Measurements from ENCODE around the gene NOTO. TPM values are rescaled to one million over a fixed set of nuclear protein-coding genes. Genes with fewer than 3 reads are reported as not detected.

The NOTO gene
- total and polyA plus RNA-seq, 3 experiments from 2014 or later = not detected

DNA sequence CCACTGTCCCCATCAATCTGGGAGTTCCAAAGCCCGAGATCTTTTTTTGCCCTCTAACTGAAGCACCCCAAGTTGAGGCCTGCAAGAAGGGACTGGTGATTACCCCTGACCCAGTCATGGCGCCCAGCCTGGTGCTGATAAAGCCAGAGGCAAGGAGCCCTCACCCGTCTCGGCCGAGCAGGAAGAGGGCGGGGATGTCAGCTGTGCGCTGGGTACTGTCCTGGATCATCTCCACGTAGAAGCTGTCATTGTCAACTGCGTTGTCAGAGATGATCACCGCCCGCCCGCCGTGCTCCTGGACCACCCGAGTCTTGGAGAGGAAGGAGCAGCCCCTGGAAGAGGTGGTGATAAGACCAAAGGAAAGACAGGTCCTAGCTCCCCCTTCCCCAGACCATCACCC lies 26.3 kb downstream of the NOTO start:
- ChIA-PET CTCF (interaction anchor here (0.9 to 3.6 kb wide), 4 partner anchors 11 to 61 kb away, joined by 3 to 23 read pairs (median 4); no protein-coding TSS in a partner anchor), POLR2A (no interaction called here)
- Histone ChIP-seq H3K4me1 (ENCODE audit: insufficient read depth, low read length) (peaks cover 6% of the 10 kb centered on the region), H3K36me3 (ENCODE audit: insufficient read depth, low read length) (no peaks in the 10 kb centered on the region), H3K9me3 (ENCODE audit: low read length) (no peaks in the 10 kb centered on the region), H3K27me3 (ENCODE audit: insufficient read depth, low read length, poor library complexity, severe bottlenecking) (no peaks in the 10 kb centered on the region), H3K4me3 (ENCODE audit: low read length) (no peak overlapping the region), H3K27ac (ENCODE audit: low read depth, low read length) (no peak overlapping the region)
- no peaks in the 10 kb centered on the region for H3K27me3 Mint-ChIP-seq
- H3K27ac Mint-ChIP-seq = no peak overlapping the region
- peaks cover 0 to 46% (median 0%) of the 10 kb centered on the region in 3 donors for H3K36me3 Mint-ChIP-seq
- H3K4me1 Mint-ChIP-seq = peaks cover 6 to 9% (median 7%) of the 10 kb centered on the region in 3 donors
- DNase-seq = no peak
- no peaks in the 10 kb centered on the region for H3K9me3 Mint-ChIP-seq
- no peak overlapping the region for H3K4me3 Mint-ChIP-seq

DNA sequence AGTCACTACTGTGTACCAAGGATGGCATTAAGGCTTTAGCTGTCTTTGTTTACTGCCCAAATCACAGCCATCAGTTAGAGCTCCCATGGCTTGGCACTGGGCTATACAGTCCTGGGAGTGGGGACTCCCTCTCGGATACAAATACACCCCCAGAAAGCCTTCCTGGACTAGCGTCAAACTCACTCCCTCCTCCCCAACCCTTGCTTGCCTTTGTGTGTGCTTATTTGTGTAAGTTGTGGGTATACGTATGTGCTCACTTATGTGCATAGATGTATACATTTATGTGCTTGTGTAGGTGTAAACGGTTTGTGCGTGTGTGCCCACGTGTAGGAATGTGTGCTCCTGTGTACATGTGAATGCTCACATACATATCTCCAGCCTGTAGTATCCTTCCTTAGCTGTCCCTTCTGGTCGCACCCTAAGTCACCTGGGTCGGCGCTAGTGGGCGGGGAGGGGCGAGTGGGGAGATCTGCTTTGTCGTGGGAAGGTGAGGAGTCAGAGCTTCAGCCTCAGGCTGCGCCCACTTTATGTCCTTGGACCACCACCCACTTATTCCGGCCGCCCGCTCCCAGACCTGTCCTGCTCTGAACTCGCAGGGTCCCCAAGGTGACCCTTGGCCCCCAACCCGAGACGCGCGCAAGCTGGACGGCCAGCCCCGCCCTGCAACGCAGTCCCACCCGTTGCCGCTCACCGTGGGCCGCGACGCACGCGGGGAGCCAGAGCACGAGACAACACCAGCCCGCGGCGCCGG lies 30.2 kb downstream of the NOTO start:
- peaks cover 0 to 37% (median 0%) of the 10 kb centered on the region in 3 donors for H3K36me3 Mint-ChIP-seq
- H3K27ac Mint-ChIP-seq = peak overlapping the region in 7 of 8 donors; percentile 35 to 94 (median 74)
- peaks cover 26% of the 10 kb centered on the region for H3K4me1 ChIP-seq (ENCODE audit: insufficient read depth, low read length)
- ChIA-PET CTCF (interaction anchor here (1.0 to 8.1 kb wide), 7 partner anchors 9 to 946 kb away, joined by 3 to 54 read pairs (median 5); partner anchors contain the start of genes EGR4 and MOB1A), POLR2A (interaction anchor here (1.1 to 3.2 kb wide), 7 partner anchors 15 to 162 kb away, joined by 3 to 25 read pairs (median 10); partner anchors contain the start of genes ALMS1, EGR4, FBXO41 and SFXN5)
- peaks cover 31 to 38% (median 37%) of the 10 kb centered on the region in 3 donors for H3K4me1 Mint-ChIP-seq
- H3K4me3 ChIP-seq (ENCODE audit: low read length) = peak overlapping the region; percentile 88
- H3K9me3 ChIP-seq (ENCODE audit: low read length) = no peaks in the 10 kb centered on the region
- no peaks in the 10 kb centered on the region for H3K9me3 Mint-ChIP-seq
- H3K27me3 Mint-ChIP-seq = no peaks in the 10 kb centered on the region
- peak overlapping the region; percentile 93 for H3K27ac ChIP-seq (ENCODE audit: low read depth, low read length)
- no peaks in the 10 kb centered on the region for H3K27me3 ChIP-seq (ENCODE audit: insufficient read depth, low read length, poor library complexity, severe bottlenecking)
- H3K4me3 Mint-ChIP-seq = peak overlapping the region; percentile 95 to 99 (median 98)
- no peaks in the 10 kb centered on the region for H3K36me3 ChIP-seq (ENCODE audit: insufficient read depth, low read length)
- peak in 1 of 5 donors; percentile 9 for DNase-seq

DNA sequence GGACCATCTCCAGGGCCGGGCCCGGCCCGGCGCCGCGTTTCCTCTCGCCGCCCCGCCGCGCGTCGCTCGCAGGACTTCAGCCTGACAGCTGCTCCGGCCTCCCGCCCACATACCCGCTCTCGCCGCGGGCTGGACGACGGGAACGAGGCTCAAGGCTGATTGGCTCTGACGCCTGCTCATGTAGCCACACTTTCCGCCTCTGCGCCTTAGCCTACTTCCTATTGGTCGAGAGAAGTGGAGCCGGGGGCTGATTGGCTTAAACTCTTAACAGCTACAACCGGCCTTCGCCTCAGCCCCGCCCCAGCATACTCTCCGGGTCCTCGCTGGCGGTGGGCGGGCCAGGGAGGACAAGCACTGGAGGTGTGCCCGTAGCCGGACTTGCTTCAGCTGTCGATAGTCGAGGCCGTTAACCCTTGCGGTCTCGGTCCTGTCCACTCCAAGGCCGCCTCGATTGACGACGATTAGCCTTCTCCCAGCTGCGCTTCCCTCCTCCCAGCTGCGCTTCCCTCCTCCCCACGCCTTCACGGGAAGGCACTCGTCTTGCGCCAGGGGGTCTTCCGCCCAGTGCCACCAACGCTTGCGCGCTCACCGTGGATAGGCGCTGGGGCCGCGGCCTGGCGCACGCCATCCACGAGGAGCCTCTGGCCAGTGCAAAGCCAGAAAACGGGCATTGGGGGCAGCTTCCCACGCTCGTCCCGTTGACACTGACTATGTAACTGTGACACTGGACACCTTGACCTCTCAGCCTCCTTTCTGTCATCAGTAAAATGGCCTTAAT lies 31.0 kb downstream of the NOTO start, which contains the start of gene PRADC1:
Gene PRADC1 (minus strand): TSS at position 86 of the 778 bp plus-strand sequence. CDS start 79 bp downstream, at position 7.
- Mint-ChIP-seq H3K4me1 (peaks cover 33 to 42% (median 41%) of the 10 kb centered on the region in 3 donors), H3K27ac (peak within 1 kb of the TSS; percentile 81 to 98 (median 94)), H3K27me3 (no peaks in the 10 kb centered on the region), H3K36me3 (peaks cover 0 to 39% (median 0%) of the 10 kb centered on the region in 3 donors), H3K9me3 (no peaks in the 10 kb centered on the region), H3K4me3 (peak within 1 kb of the TSS; percentile 95 to 99 (median 98))
- CTCF ChIA-PET = interaction anchor here (1.0 to 8.1 kb wide), 7 partner anchors 9 to 945 kb away, joined by 3 to 54 read pairs (median 5); partner anchors contain the start of genes EGR4 and MOB1A
- H3K4me1 ChIP-seq (ENCODE audit: insufficient read depth, low read length) = peaks cover 26% of the 10 kb centered on the region
- no peaks in the 10 kb centered on the region for H3K9me3 ChIP-seq (ENCODE audit: low read length)
- no peaks in the 10 kb centered on the region for H3K27me3 ChIP-seq (ENCODE audit: insufficient read depth, low read length, poor library complexity, severe bottlenecking)
- H3K27ac ChIP-seq (ENCODE audit: low read depth, low read length) = peak within 1 kb of the TSS; percentile 93
- H3K36me3 ChIP-seq (ENCODE audit: insufficient read depth, low read length) = no peaks in the 10 kb centered on the region
- DNase-seq = peak; percentile 90 to 97 (median 93)
- POLR2A ChIA-PET = interaction anchor here (0.7 to 3.2 kb wide), 12 partner anchors 9 to 163 kb away, joined by 3 to 25 read pairs (median 6); partner anchors contain the start of genes ALMS1, EGR4, FBXO41 and SFXN5
- H3K4me3 ChIP-seq (ENCODE audit: low read length) = peak within 1 kb of the TSS; percentile 88

DNA sequence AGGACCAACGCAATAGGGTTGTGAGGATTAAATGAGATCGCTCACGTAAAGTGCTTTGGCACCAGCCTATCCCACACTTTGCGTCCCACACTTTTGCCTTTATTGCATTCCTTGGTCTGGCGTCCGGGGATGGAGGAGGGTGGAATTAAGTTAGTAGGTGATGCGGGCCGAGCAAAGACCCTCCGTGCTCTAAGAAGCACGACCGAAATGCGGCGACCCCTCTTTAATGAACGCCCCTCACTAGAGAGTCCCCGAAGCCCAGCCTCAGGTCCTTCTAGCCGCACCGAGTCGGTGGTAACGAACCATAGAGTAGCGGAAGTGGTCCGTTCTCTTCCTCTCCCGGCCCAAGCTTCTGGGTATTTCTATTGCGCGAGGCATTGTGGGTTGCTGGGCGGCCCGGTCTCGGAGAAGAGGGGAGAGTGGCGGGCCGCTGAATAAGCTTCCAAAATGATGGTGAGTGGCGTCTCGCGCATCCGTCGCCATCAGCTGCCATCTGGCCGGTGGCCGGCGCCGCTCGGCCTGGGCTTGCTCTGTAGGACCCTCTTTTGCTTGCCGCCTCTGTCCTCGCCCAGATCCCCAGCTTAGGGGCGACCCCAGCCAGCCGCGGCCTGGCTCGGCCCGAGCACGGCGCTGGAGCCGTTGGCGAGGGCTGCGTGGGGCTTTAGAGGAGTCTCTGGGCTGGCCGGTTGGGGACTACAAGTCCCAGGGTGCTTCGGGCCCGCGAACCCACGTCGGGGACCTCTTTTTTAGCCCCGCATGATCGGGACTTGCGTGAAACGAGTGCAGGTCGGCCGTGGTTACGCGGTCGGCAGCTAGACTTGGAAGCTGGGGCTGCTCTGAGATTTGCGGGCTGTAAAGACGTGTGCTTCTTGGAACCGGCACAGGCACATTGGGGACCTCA lies 31.8 kb downstream of the NOTO start, which contains the start of gene CCT7:
Gene CCT7 (plus strand): TSS at position 377 of the 901 bp plus-strand sequence. CDS start 71 bp downstream, at position 448.
- CTCF ChIA-PET = interaction anchor here (0.9 to 8.1 kb wide), 9 partner anchors 10 to 57 kb away, joined by 3 to 54 read pairs (median 4); partner anchors contain the start of genes EGR4 and FBXO41
- H3K4me1 Mint-ChIP-seq = peaks cover 39 to 50% (median 49%) of the 10 kb centered on the region in 3 donors
- peak; percentile 78 to 92 (median 87) for DNase-seq
- H3K27ac ChIP-seq (ENCODE audit: low read depth, low read length) = peak within 1 kb of the TSS; percentile 93
- POLR2A ChIA-PET = interaction anchor here (0.7 to 3.2 kb wide), 12 partner anchors 8 to 1724 kb away, joined by 3 to 25 read pairs (median 5); partner anchors contain the start of genes ALMS1, EGR4, FBXO41 and SFXN5
- H3K36me3 Mint-ChIP-seq = peaks cover 0 to 41% (median 0%) of the 10 kb centered on the region in 3 donors
- H3K27ac Mint-ChIP-seq = peak within 1 kb of the TSS; percentile 81 to 98 (median 94)
- H3K36me3 ChIP-seq (ENCODE audit: insufficient read depth, low read length) = peaks cover 1% of the 10 kb centered on the region
- H3K4me3 ChIP-seq (ENCODE audit: low read length) = peak within 1 kb of the TSS; percentile 88
- H3K4me1 ChIP-seq (ENCODE audit: insufficient read depth, low read length) = peaks cover 28% of the 10 kb centered on the region
- no peaks in the 10 kb centered on the region for H3K27me3 ChIP-seq (ENCODE audit: insufficient read depth, low read length, poor library complexity, severe bottlenecking)
- no peaks in the 10 kb centered on the region for H3K9me3 Mint-ChIP-seq
- no peaks in the 10 kb centered on the region for H3K9me3 ChIP-seq (ENCODE audit: low read length)
- no peaks in the 10 kb centered on the region for H3K27me3 Mint-ChIP-seq
- H3K4me3 Mint-ChIP-seq = peak within 1 kb of the TSS; percentile 95 to 99 (median 98)

DNA sequence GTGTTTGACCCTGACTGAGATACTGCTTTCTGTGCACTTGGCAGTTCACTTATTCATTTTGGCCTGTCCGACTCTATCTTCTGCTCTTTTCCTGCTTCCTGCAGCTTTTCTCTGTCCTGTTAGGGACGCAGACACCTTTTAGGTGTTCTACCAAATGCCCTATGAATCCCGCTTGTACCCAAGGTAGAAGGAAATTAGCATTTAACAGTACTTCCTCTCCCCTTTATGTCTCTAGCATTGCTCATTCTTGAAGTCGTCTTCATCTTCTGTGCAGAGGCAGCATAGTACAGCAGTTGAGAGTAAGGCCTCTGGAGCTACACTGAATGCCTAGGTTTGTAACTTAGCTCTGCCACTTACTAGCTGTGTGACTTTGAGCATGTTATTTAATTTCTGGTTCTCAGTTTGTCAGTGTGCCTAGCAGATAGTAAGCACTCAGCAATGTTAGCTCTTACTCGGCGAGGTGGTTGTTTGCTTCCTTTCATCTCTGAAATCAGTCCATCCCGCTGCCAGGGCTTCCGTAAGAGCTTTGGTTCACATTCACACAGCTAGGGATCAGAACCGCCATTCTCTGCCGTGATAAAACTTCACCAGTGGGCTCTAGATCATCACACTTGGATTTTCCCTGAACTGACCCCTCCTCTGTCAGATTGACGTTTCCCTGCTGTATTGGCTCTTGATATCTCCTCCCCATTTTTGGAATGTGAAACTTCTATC lies 33.1 kb downstream of the NOTO start:
- ChIA-PET CTCF (interaction anchor here (0.8 to 8.1 kb wide), 7 partner anchors 16 to 58 kb away, joined by 3 to 54 read pairs (median 5); partner anchors contain the start of genes EGR4 and FBXO41), POLR2A (interaction anchor here (2.0 to 3.2 kb wide), 3 partner anchors 22 to 150 kb away, joined by 10 to 25 read pairs (median 12); partner anchors contain the start of genes ALMS1, EGR4 and SMYD5)
- Mint-ChIP-seq H3K4me3 (peak overlapping the region; percentile 95 to 99 (median 98)), H3K9me3 (no peaks in the 10 kb centered on the region), H3K27ac (peak overlapping the region; percentile 81 to 98 (median 94)), H3K36me3 (peaks cover 0 to 45% (median 0%) of the 10 kb centered on the region in 3 donors), H3K27me3 (no peaks in the 10 kb centered on the region), H3K4me1 (peaks cover 41 to 57% (median 53%) of the 10 kb centered on the region in 3 donors)
- Histone ChIP-seq H3K4me3 (ENCODE audit: low read length) (peak overlapping the region; percentile 88), H3K9me3 (ENCODE audit: low read length) (no peaks in the 10 kb centered on the region), H3K27ac (ENCODE audit: low read depth, low read length) (peak overlapping the region; percentile 93), H3K36me3 (ENCODE audit: insufficient read depth, low read length) (peaks cover 12% of the 10 kb centered on the region), H3K27me3 (ENCODE audit: insufficient read depth, low read length, poor library complexity, severe bottlenecking) (no peaks in the 10 kb centered on the region), H3K4me1 (ENCODE audit: insufficient read depth, low read length) (peaks cover 31% of the 10 kb centered on the region)
- peak in 1 of 5 donors; percentile 18 for DNase-seq

DNA sequence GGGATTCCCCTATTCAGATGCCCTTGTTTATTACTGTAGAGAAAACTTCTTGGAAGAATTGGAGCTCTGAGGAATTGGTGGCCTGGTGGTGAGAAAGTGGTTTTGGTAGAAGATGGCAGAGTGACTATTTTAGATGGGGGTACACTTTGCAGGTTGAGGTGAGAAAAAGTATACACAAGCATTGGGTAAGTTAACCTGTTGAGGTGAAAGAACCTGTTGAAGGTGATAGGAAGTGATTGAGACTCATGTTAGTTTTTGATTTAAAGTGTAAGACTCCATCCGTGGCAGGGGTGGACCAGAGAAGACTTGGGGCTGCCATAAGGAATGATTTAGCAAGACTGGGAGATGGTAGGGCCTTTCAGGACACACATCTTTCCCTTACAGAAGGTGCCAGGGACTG lies 34.8 kb downstream of the NOTO start:
- peaks cover 0 to 58% (median 2%) of the 10 kb centered on the region in 3 donors for H3K36me3 Mint-ChIP-seq
- CTCF ChIA-PET = interaction anchor here (2.0 to 8.1 kb wide), 3 partner anchors 22 to 54 kb away, joined by 5 to 54 read pairs (median 47); partner anchors contain the start of gene EGR4
- H3K4me1 ChIP-seq (ENCODE audit: insufficient read depth, low read length) = peaks cover 31% of the 10 kb centered on the region
- no peak for DNase-seq
- H3K9me3 Mint-ChIP-seq = no peaks in the 10 kb centered on the region
- H3K27me3 ChIP-seq (ENCODE audit: insufficient read depth, low read length, poor library complexity, severe bottlenecking) = no peaks in the 10 kb centered on the region
- peak overlapping the region in 2 of 7 donors; percentile 0 to 96 for H3K4me3 Mint-ChIP-seq
- POLR2A ChIA-PET = no interaction called here
- peak overlapping the region in 7 of 8 donors; percentile 12 to 93 (median 42) for H3K27ac Mint-ChIP-seq
- peaks cover 16% of the 10 kb centered on the region for H3K36me3 ChIP-seq (ENCODE audit: insufficient read depth, low read length)
- H3K4me3 ChIP-seq (ENCODE audit: low read length) = no peak overlapping the region
- H3K27ac ChIP-seq (ENCODE audit: low read depth, low read length) = no peak overlapping the region
- H3K9me3 ChIP-seq (ENCODE audit: low read length) = no peaks in the 10 kb centered on the region
- H3K4me1 Mint-ChIP-seq = peaks cover 41 to 57% (median 53%) of the 10 kb centered on the region in 3 donors
- H3K27me3 Mint-ChIP-seq = no peaks in the 10 kb centered on the region

Data from CD8-positive, alpha-beta memory T cell (primary cell).